Hepatocyte (in vitro differentiated cells): Measurements from ENCODE around the gene NRG3.

Experiments
- CTCF ChIP-seq: fragments of 200-600 bp; sonication (generic); IDR thresholded peaks from 2 replicates; pipeline ENCODE4 v1.5.1; 2016; ENCODE audit warnings: antibody characterized with exemption, mild to moderate bottlenecking; ENCODE audit not compliant: poor library complexity
- EZH2 ChIP-seq: fragments of 200-600 bp; sonication (generic); IDR thresholded peaks from 2 replicates; pipeline ENCODE4 v1.6.1; 2016; ENCODE audit warnings: antibody characterized with exemption, mild to moderate bottlenecking, borderline replicate concordance
- EZH2phosphoT487 ChIP-seq: fragments of 200-600 bp; sonication (generic); IDR thresholded peaks from one replicate; pipeline ENCODE4 v1.6.1; 2018; ENCODE audit warnings: antibody characterized with exemption, mild to moderate bottlenecking, low read depth, moderate library complexity; ENCODE audit not compliant: unreplicated experiment, severe bottlenecking

DNA sequence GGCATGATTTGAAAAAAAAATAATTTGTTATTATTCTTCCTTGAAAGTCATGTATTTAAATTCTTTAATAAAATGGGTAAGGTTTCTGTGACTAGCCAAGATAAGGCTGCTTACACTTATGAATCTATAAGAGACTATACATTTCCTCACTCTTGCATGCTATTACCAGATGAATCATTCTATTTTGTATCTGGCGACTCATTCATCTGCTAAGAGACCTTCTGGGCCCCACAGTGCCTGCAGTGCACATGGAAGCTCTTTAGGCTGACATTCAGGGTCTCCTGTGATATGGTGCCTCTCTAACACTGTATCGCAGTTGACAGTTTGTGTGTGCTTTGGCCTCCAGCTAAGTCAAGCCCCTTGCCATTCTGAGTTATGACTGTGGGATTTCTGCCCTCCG lies 121.9 kb downstream of the NRG3 start:
- no peak for TF ChIP-seq CTCF
- no peak for TF ChIP-seq EZH2
- TF ChIP-seq EZH2phosphoT487: no peak
